HEK293T (cell line): ENCODE results near the gene LMF1.

Experiments used
- CTCF ChIA-PET: fragments of 350-600 bp; formaldehyde crosslinking; extraction: SDS; loops from one replicate; lab custom pipeline; 2021; ENCODE audit warnings: antibody characterized with exemption, inconsistent platforms; lab: Yijun Ruan, JAX
- POLR2A ChIA-PET: fragments of 350-600 bp; formaldehyde crosslinking; extraction: SDS; loops from one replicate; lab custom pipeline; 2020; ENCODE audit warnings: antibody characterized with exemption, inconsistent platforms; lab: Yijun Ruan, JAX
- DNase-seq: peaks from one replicate; pipeline ENCODE4 v3.0.0; 2012; ENCODE audit warnings: mixed read lengths; ENCODE audit errors: extremely low spot score
- ARNT ChIP-seq: fragments of 450-650 bp; IDR thresholded peaks from 2 replicates; pipeline ENCODE4 v1.6.1; 2017; ENCODE audit warnings: mild to moderate bottlenecking
- BHLHE40 ChIP-seq: fragments of 450-650 bp; IDR thresholded peaks from 2 replicates; pipeline ENCODE4 v1.6.1; 2016; ENCODE audit warnings: mild to moderate bottlenecking, moderate library complexity, borderline replicate concordance
- CTBP1 ChIP-seq: fragments of 450-650 bp; IDR thresholded peaks from 2 replicates; pipeline ENCODE4 v1.6.1; 2016; ENCODE audit warnings: borderline replicate concordance
- ELF4 ChIP-seq: fragments of 450-650 bp; IDR thresholded peaks from 2 replicates; pipeline ENCODE4 v1.6.1; 2017; ENCODE audit warnings: antibody characterized with exemption
- FOXA1 ChIP-seq: fragments of 450-650 bp; IDR thresholded peaks from 2 replicates; pipeline ENCODE4 v1.6.1; 2016; ENCODE audit warnings: mild to moderate bottlenecking
- FOXK2 ChIP-seq: fragments of 450-650 bp; IDR thresholded peaks from 2 replicates; pipeline ENCODE4 v1.6.1; 2016; ENCODE audit warnings: mild to moderate bottlenecking
- FOXM1 ChIP-seq: fragments of 450-650 bp; IDR thresholded peaks from 2 replicates; pipeline ENCODE4 v1.6.1; 2017; ENCODE audit warnings: mild to moderate bottlenecking, borderline replicate concordance
- HDGF ChIP-seq: fragments of 450-650 bp; IDR thresholded peaks from 2 replicates; pipeline ENCODE4 v1.6.1; 2017; ENCODE audit warnings: antibody characterized with exemption, borderline replicate concordance
- L3MBTL2 ChIP-seq: fragments of 450-650 bp; conservative IDR thresholded peaks from 2 replicates; pipeline ENCODE4 v1.6.1; 2016; ENCODE audit warnings: mild to moderate bottlenecking
- LEF1 ChIP-seq: fragments of 450-650 bp; IDR thresholded peaks from 2 replicates; pipeline ENCODE4 v1.6.1; 2017; ENCODE audit warnings: mild to moderate bottlenecking, borderline replicate concordance
- NFRKB ChIP-seq: fragments of 450-650 bp; IDR thresholded peaks from 2 replicates; pipeline ENCODE4 v1.6.1; 2016; ENCODE audit warnings: mild to moderate bottlenecking, moderate library complexity
- SP1 ChIP-seq: fragments of 450-650 bp; IDR thresholded peaks from 2 replicates; pipeline ENCODE4 v1.6.1; 2017
- SUZ12 ChIP-seq: fragments of 450-650 bp; IDR thresholded peaks from 2 replicates; pipeline ENCODE4 v1.6.1; 2016; ENCODE audit warnings: mild to moderate bottlenecking
- TARDBP ChIP-seq: fragments of 450-650 bp; IDR thresholded peaks from 2 replicates; pipeline ENCODE4 v1.6.1; 2016
- ZNF384 ChIP-seq: fragments of 450-650 bp; IDR thresholded peaks from 2 replicates; pipeline ENCODE4 v1.6.1; 2016
- TF ChIP-seq, protein P1 (sequence below): fragments of 450-650 bp; IDR thresholded peaks from 2 replicates; pipeline ENCODE4 v1.6.1; 2016

LMF1 gene

DNA sequence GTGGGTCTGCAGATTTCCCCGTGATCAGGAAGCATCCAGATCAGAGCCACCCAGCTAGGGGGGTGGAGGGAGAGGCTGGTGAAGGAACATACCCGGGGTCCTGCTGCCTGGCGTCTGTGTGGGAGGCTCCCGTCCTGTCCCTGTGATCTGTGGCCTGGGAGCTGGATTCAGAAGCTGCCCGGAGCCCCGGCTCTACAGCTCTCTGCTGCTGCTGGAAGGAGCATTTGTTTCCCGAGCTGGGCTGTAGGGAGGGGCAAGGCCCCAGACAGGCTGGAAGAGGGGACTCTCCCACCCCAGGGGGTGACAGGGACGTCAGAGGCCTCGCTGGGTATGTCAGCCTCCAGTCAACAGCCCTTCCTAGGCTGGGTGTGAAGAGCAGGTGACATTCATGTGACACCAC is 21.0 kb upstream of the LMF1 start:
- CTCF ChIA-PET, result no interaction called here
- POLR2A ChIA-PET, result no interaction called here

DNA sequence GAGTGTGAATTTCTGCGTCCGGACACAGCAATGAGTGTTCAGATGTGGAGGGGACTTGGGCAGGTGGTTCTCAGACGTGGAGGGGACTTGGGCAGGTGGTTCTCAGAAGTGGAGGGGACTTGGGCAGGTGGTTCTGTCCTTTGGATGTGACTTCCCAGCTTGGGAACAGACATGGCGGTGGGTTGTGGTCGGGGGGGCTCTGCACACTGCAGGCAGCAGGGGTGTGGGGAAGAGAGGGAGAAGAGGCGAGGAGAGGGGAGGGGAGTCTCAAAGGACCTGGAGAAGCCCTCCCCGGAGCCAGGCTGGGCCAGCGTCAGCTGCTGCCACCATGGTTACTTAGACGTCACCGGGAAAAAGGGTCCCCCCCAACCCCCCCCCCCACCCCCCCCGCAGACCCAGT is 20.6 kb upstream of the LMF1 start:
- POLR2A ChIA-PET, result no interaction called here
- DNase-seq, result no peak
- TF ChIP-seq CTBP1 (no peak), HDGF (no peak), FOXK2 (no peak), LEF1 (no peak), TARDBP (no peak), SUZ12 (no peak), BHLHE40 (no peak), ZNF384 (no peak), ELF4 (no peak), FOXM1 (no peak)
- TF ChIP-seq, protein P1, sequence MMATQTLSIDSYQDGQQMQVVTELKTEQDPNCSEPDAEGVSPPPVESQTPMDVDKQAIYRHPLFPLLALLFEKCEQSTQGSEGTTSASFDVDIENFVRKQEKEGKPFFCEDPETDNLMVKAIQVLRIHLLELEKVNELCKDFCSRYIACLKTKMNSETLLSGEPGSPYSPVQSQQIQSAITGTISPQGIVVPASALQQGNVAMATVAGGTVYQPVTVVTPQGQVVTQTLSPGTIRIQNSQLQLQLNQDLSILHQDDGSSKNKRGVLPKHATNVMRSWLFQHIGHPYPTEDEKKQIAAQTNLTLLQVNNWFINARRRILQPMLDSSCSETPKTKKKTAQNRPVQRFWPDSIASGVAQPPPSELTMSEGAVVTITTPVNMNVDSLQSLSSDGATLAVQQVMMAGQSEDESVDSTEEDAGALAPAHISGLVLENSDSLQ, result no peak
- CTCF ChIA-PET, result no interaction called here

More for the DNA sequence above, 21.0 kb upstream of the LMF1 start:
- DNase-seq, result no peak
- TF ChIP-seq FOXK2, result no peak
- TF ChIP-seq LEF1, result no peak
- no peak for TF ChIP-seq CTBP1
- no peak for TF ChIP-seq NFRKB
- no peak for TF ChIP-seq TARDBP
- no peak for TF ChIP-seq ARNT
- TF ChIP-seq FOXA1, result no peak
- TF ChIP-seq, protein P1, result no peak
- TF ChIP-seq FOXM1, result no peak
- TF ChIP-seq L3MBTL2, result no peak
- no peak for TF ChIP-seq ZNF384
- no peak for TF ChIP-seq HDGF

DNA sequence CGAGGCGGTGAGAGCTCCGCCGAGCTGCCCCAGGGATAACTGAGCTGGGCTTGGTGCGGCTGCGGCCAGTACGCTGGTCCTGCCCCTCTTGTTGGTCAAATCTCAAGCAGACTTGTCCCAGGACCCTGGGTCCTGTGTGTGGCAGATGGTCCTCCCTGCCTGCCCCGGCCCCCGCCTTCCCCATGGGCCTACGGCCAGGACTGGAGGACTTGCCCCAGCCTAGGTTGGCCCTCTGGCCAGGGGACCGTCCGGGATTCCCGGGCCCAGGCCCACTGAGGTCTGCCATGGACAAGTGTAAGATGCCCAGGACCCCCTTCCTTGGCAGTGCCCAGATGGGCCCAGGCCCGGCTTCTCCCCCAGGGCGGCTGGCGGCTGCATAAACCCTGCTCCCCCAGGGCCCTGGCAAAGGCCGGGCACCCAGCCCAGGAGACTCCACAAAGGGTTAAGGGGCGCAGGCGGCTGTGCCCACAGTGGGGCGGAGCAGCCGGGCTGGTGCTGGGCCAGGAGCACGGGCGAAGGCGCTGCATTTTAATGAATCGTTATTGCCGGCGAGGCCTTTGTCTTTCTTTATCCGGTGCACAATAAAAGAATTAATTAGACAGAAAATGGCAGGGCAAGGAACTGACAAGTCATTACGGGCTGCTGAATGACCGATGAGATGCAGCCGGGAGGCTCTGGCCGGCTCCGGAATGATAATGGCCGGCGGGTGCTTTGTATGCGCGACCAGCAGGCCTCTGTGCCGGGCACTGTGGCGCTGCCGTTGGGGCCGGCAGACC is 19.9 kb upstream of the LMF1 start:
- TF ChIP-seq FOXM1 (no peak), FOXK2 (no peak), LEF1 (no peak)
- no peak for DNase-seq
- ChIA-PET POLR2A (no interaction called here), CTCF (no interaction called here)

DNA sequence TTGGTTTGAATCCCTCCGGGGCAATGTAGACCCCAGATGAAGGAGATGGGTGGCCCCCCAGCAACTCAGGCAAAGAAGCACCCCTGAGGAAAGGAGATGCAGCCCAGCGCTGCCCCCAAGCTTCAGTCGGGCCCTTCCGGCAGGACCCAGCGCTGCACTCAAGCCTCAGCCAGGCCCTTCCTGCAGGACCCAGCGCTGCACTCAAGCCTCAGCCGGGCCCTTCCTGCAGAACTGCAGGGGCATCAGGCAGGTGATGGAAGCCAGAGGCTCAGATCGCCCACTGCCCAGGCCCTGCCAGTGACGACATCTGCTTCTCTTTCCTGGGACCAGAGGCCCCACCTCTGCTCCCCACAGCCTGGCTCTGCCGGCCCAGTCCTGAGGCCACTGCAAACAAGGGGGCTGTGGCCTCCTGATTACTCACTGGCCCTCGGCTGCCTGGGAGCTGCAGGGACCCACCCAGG is 18.6 kb upstream of the LMF1 start:
- no peak for DNase-seq
- no peak for TF ChIP-seq TARDBP
- no peak for TF ChIP-seq LEF1
- TF ChIP-seq SP1, result no peak
- TF ChIP-seq ZNF384, result no peak
- no peak for TF ChIP-seq ARNT
- TF ChIP-seq, protein P1, result no peak
- no peak for TF ChIP-seq FOXK2
- TF ChIP-seq SUZ12, result no peak
- TF ChIP-seq ELF4, result no peak
- no peak for TF ChIP-seq BHLHE40
- no peak for TF ChIP-seq FOXM1
- no peak for TF ChIP-seq L3MBTL2
- TF ChIP-seq HDGF, result no peak
- no peak for TF ChIP-seq CTBP1
- no peak for TF ChIP-seq NFRKB
- no peak for TF ChIP-seq FOXA1
- CTCF ChIA-PET, result no interaction called here
- POLR2A ChIA-PET, result no interaction called here

DNA sequence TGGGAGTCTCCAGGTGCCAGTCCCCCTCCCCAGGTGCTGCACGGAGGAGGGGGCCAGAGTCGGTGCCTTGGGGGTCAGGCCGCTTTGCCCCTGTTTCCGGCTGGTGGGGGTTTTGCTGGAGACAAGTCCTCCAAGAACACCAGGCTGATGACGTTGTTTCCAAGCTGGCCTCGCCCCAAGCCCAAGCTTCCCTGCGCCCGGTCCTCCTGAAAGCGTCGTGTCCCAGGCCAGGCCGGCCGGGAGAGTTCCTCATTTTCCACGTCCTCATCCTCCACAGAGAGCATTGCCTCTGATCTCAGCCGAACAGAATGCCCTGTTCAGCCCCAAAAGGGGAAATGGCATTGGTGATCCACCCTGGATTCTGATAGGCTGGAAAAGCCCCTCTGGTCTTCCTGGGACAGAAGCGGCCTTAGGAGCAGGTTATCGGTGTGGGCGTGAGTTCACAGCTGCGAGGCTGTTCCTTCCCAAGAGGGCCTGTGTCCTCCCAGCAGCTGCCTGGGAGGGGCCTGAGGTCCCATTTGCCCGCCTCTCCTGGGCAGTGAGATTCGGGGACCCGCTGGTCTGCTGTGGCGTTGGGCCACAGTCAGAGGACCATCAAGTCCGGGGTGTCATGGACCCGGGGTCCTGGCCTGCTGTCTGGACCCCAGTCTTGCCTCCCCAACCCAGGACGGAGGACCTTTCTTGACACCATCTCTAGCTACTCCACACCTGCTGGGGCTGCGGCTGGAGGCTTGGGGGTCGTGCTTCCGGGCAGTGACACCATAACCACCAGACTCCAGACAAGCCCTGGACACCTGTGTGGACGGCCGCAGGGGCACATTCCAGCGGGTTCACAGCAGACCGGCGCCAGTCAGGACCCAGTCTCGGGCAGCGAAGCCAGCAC is 17.9 kb upstream of the LMF1 start:
- CTCF ChIA-PET, result no interaction called here
- POLR2A ChIA-PET, result no interaction called here
- TF ChIP-seq FOXK2 (no peak), CTBP1 (no peak), LEF1 (no peak), L3MBTL2 (no peak), FOXM1 (no peak), FOXA1 (no peak), ELF4 (no peak), SP1 (no peak), ZNF384 (no peak), BHLHE40 (no peak), HDGF (no peak), TARDBP (no peak), ARNT (no peak), NFRKB (no peak), SUZ12 (no peak)
- TF ChIP-seq, protein P1, result no peak
- no peak for DNase-seq
